SK-N-MC (cell line): ENCODE data around the gene DCAF8.

Experiments
- EZH2 ChIP-seq: fragments of 200-600 bp; sonication (generic); IDR thresholded peaks from one replicate; pipeline ENCODE4 v1.6.1; 2017; ENCODE audit warnings: antibody characterized with exemption
- POLR2AphosphoS5 ChIP-seq: IDR thresholded peaks from 2 replicates; pipeline ENCODE4 v1.6.1; 2012; ENCODE audit warnings: mild to moderate bottlenecking, low read depth, low read length, borderline replicate concordance

- TF ChIP-seq EZH2 (no peak), POLR2AphosphoS5 (no peak)
These were observed 15.6 kb upstream of the DCAF8 start for GRCh38 chr1:160277987-160278386.
